ENCODE data around the gene AFF4.

- TF ChIP-seq CTCF (IDR thresholded peaks at IDR 0.05) = no peak
- no peak for TF ChIP-seq POLR2A (IDR thresholded peaks at IDR 0.05)
- TF ChIP-seq POLR2AphosphoS5 (IDR thresholded peaks at IDR 0.05; ENCODE audit: insufficient read depth in 1 of 2, low read depth in 1 of 2) = peak in 1 of 2 donors; percentile 73
Observed at GRCh38 chr5:132962429-132963021, 909 bp downstream of the AFF4 start.
